Left ventricle myocardium inferior (tissue), 1 donor: ENCODE measurements around the gene PWWP2B. TPM values are rescaled to one million over a fixed set of nuclear protein-coding genes. Genes with fewer than 3 reads are reported as not detected.
"Not testable (repeated sequence)": the region's sequence is repeated elsewhere in the genome, so short reads cannot be mapped to it uniquely, and the experiment has no call there.

Experiments used
- DNase-seq: peaks from one replicate; pipeline ENCODE4 v3.0.0-alpha.2; 2020
- H3K27ac ChIP-seq: fragments of 200-600 bp; replicated peaks from 2 replicates; pipeline ENCODE4 v1.8.0; 2021
- H3K27me3 ChIP-seq: fragments of 200-600 bp; 2 replicates; pipeline ENCODE4 v1.8.0; 2021; ENCODE audit warnings: low read depth
- H3K36me3 ChIP-seq: fragments of 200-600 bp; 2 replicates; pipeline ENCODE4 v1.8.0; 2021
- H3K4me1 ChIP-seq: fragments of 200-600 bp; 2 replicates; pipeline ENCODE4 v1.8.0; 2021
- H3K4me3 ChIP-seq: fragments of 200-600 bp; 2 replicates; pipeline ENCODE4 v1.8.0; 2021; ENCODE audit warnings: mild to moderate bottlenecking, moderate library complexity
- H3K9me3 ChIP-seq: fragments of 200-600 bp; replicated peaks from 2 replicates; pipeline ENCODE4 v1.8.0; 2021
- intact Hi-C: fragments of 100-400 bp; cut with micrococcal nuclease; formaldehyde crosslinking; loops from one replicate; pipeline ENCODE4 v1.11.0; 2022
- total RNA-seq: library from RNA; stranded (reverse); fragmentation: NEBNext Ultra II Directional; extraction: Animal tissue kit (Norgen Biotek cat#: 25700); gene quantifications from one replicate; pipeline ENCODE4 v1.2.1, GENCODE V29; 2021
- TF ChIP-seq, protein P1 (sequence below): fragments of 200-600 bp; IDR thresholded peaks from 2 replicates; pipeline ENCODE4 v1.8.0; 2021; ENCODE audit warnings: antibody characterized with exemption, mild to moderate bottlenecking, borderline replicate concordance
- donor health status: DM: no; HTN: yes; CAD: no; lungs with severe emphysema.

The PWWP2B gene
- total RNA-seq, 1 donor from 2014 or later, result 17.2 TPM

DNA sequence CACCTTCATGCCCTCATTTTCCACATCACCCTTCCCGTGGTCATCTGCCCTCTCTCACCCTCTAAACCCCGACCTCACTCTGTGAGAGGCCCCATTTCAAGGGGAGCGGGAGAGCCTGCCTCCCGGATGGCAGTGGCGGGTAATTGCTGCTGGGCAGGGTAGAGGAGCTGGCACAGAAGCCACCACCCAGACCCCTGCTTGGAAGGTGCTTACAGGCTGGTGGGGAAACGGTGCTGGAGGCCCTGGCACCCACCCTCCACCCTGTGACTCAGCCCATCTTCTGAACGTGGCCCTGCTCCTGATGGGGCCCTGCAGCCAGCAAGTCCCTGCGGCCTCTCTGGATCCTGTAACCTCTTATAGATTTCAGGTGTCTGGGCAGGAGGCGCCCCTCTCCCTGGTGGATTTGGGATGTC, 10.6 kb upstream of the PWWP2B start:
- Histone ChIP-seq H3K36me3 (no peaks in the 10 kb centered on the region), H3K27me3 (peaks cover 10% of the 10 kb centered on the region), H3K27ac (no peak overlapping the region), H3K4me1 (peaks cover 12% of the 10 kb centered on the region), H3K4me3 (no peak overlapping the region), H3K9me3 (peaks cover 2% of the 10 kb centered on the region)
- no peak for DNase-seq
- TF ChIP-seq, protein P1, sequence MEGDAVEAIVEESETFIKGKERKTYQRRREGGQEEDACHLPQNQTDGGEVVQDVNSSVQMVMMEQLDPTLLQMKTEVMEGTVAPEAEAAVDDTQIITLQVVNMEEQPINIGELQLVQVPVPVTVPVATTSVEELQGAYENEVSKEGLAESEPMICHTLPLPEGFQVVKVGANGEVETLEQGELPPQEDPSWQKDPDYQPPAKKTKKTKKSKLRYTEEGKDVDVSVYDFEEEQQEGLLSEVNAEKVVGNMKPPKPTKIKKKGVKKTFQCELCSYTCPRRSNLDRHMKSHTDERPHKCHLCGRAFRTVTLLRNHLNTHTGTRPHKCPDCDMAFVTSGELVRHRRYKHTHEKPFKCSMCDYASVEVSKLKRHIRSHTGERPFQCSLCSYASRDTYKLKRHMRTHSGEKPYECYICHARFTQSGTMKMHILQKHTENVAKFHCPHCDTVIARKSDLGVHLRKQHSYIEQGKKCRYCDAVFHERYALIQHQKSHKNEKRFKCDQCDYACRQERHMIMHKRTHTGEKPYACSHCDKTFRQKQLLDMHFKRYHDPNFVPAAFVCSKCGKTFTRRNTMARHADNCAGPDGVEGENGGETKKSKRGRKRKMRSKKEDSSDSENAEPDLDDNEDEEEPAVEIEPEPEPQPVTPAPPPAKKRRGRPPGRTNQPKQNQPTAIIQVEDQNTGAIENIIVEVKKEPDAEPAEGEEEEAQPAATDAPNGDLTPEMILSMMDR, result no peak
- intact Hi-C loops, result no loop called here

DNA sequence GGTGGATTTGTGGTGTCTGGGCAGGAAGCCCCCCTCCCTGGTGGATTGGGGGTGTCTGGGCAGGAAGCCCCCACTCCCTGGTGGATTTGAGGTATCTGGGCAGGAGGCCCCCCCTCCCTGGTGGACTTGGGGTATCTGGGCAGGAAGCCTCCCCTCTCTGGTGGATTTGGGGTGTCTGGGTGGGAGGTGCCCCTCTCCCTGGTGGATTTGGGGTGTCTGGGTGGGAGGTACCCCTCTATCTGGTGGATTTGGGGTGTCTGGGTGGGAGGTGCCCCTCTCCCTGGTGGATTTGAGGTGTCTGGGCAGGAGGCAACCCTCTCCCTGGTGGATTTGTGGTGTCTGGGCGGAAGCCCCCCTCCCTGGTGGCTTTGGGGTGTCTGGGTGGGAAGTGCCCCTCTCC, 10.1 kb upstream of the PWWP2B start:
- peaks cover 12% of the 10 kb centered on the region for H3K4me1 ChIP-seq
- H3K27ac ChIP-seq, intact Hi-C loops, H3K36me3 ChIP-seq, DNase-seq, H3K9me3 ChIP-seq, H3K4me3 ChIP-seq: not testable (repeated sequence)
- peaks cover 10% of the 10 kb centered on the region for H3K27me3 ChIP-seq

DNA sequence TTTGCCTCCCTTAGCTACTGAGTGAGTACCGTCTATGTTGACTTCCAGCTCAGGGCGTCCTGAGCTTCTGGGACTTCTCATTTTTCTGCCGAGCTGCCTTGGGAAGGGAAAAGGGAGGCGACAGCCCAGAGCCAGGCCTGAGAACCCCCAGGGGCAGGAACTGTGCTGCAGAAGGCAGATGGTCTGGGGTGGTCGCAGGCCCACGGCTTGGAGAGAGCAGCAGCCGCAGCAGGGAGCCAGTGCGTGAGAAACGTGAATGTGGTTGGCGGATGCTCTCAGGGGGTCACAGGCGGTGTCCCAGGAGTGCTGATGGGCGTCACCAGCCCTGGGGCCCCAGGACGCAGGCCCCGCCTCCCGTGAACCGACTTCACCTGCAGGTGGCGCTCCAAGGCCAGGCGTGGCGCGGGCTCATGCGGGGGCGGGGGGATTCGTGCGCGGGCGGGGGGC, 9.2 kb upstream of the PWWP2B start:
- H3K9me3 ChIP-seq, result no peaks in the 10 kb centered on the region

DNA sequence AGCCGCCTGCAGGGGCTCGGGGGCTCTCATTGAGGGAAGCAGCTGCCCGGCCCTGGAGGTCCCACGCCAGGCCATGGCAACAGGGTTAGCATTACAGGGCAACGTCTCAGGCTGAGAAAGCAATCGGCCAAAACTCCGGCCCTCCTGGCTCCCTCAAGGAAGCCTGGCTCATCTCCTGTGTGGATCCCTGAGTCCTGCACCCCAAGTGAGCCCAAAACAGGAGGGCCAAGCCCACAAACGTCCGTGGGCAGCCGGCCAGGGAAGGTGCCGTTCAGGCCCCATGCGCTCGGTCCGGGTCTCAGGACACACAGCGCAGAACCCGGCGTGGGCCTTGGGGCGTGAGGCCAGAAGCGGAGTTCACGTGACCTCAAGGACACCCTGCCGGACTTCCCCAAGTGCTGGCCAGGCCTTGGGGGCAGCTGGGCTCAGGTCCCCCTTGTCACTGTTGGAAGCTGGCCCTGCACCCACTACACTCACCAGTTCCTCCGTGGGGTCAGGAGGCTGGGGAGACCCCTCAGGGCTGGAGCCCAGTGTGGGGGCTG, 8.0 kb upstream of the PWWP2B start:
- intact Hi-C loops, result no loop called here
- Histone ChIP-seq H3K27me3 (peaks cover 10% of the 10 kb centered on the region), H3K4me1 (peaks cover 12% of the 10 kb centered on the region), H3K9me3 (no peaks in the 10 kb centered on the region), H3K4me3 (no peak overlapping the region), H3K27ac (no peak overlapping the region), H3K36me3 (no peaks in the 10 kb centered on the region)
- TF ChIP-seq, protein P1, result no peak
- DNase-seq, result peak; percentile 32

More for the DNA sequence above, 9.2 kb upstream of the PWWP2B start:
- Histone ChIP-seq H3K27me3 (peaks cover 10% of the 10 kb centered on the region), H3K4me1 (peaks cover 12% of the 10 kb centered on the region), H3K4me3 (peak overlapping the region; percentile 15), H3K27ac (peak overlapping the region; percentile 39), H3K36me3 (no peaks in the 10 kb centered on the region)
- TF ChIP-seq, protein P1, result peak; percentile 66
- peak; percentile 73 for DNase-seq
- intact Hi-C loops, result no loop called here

DNA sequence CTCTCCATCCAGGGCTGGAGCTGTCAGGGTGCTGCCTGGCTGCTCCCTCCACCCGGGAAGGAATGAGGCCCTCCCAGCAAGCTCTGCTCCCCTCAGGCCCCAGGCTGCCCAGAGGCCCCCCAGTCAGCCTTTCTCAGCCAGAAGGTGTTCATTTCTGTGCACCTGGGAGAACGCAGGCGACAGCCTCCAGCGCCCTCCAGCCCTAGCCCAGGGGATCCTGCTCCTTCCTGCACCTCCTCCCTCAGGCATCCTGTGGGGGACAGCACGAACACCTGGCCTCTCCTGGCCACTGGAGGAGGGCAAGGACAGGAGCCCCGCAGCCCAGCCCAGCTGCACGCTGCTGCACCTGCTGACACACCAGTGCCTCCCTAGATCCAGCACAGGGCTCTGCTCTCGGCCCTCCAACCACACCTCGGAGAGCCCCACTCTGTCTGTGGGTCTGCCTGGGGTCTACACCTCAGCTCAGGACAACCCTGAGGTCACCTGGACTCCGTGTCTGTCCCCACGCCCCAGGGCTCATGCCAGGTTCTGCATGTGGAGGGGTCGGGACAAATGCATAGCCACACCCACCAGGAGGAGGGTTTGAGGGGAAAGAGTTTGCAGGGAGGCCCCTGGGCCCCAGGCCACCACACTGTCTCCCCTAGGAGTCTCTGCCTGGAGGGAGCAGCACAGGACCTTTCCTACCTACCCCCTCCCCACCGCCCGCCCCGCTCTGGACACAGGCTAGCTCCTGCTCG, 7.4 kb upstream of the PWWP2B start:
- TF ChIP-seq, protein P1, result no peak
- Histone ChIP-seq H3K4me3 (no peak overlapping the region), H3K4me1 (peaks cover 12% of the 10 kb centered on the region), H3K36me3 (no peaks in the 10 kb centered on the region), H3K9me3 (no peaks in the 10 kb centered on the region), H3K27ac (no peak overlapping the region), H3K27me3 (peaks cover 10% of the 10 kb centered on the region)
- intact Hi-C loops, result loop anchor here (5.0 kb wide), 1 partner anchor 63 kb away; no protein-coding TSS in a partner anchor
- DNase-seq, result peak; percentile 11
